ENCODE data around the gene HTT-AS. TPM values are rescaled to one million over a fixed set of nuclear protein-coding genes. Genes with fewer than 3 reads are reported as not detected.
"Not testable (repeated sequence)": the region's sequence is repeated elsewhere in the genome, so short reads cannot be mapped to it uniquely, and the experiment has no call there.

The HTT-AS gene
- polyA plus RNA-seq, 2 donors: not detected

DNA sequence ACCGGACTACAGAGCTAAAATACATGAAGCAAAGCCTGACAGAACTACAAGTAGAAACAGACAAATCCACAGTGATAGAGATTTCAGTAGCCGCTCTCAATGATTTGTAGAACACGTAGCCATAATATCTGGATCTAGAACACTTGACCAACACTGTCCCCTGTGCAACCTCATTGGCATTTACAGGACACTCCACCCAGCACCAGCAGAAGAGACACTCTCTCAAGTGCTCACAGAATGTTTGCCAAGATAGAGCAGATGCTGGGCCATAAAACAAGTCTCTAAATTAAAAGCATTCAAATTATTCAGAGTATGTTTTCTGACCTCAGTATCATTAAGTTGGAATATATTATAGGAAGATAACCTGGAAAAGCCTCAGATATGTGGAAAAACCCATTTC, 21.9 kb upstream of the HTT-AS start:
- Histone ChIP-seq H3K27ac (ENCODE audit: low read depth in 2 of 2, low read length in 1 of 2) (no peak overlapping the region), H3K36me3 (ENCODE audit: control insufficient read depth in 2 of 2, insufficient read depth in 2 of 2, low read length in 1 of 2) (peaks cover 4 to 13% of the 10 kb centered on the region in 2 donors), H3K4me3 (ENCODE audit: low read depth in 1 of 2, low read length in 2 of 2) (no peak overlapping the region), H3K9me3 (ENCODE audit: control insufficient read depth in 2 of 2, insufficient read depth in 1 of 2, low read depth in 1 of 2, low read length in 1 of 2) (no peaks in the 10 kb centered on the region), H3K4me1 (ENCODE audit: control insufficient read depth in 2 of 2, insufficient read depth in 2 of 2, low read length in 1 of 2) (no peaks in the 10 kb centered on the region), H3K27me3 (ENCODE audit: control insufficient read depth in 1 of 2, insufficient read depth in 2 of 2, low read length in 2 of 2) (no peaks in the 10 kb centered on the region)
- 95 to 97% methylated on average over 3 of the region's 3 CpGs for WGBS, 2 donors

- H3K27me3 ChIP-seq (ENCODE audit: control insufficient read depth in 1 of 2, insufficient read depth in 2 of 2, low read length in 2 of 2); H3K9me3 ChIP-seq (ENCODE audit: control insufficient read depth in 2 of 2, insufficient read depth in 1 of 2, low read depth in 1 of 2, low read length in 1 of 2); H3K4me3 ChIP-seq (ENCODE audit: low read depth in 1 of 2, low read length in 2 of 2); H3K27ac ChIP-seq (ENCODE audit: low read depth in 2 of 2, low read length in 1 of 2); H3K4me1 ChIP-seq (ENCODE audit: control insufficient read depth in 2 of 2, insufficient read depth in 2 of 2, low read length in 1 of 2): not testable (repeated sequence)
- 97 to 99% methylated on average over 21 to 28 of the region's 28 CpGs for WGBS, 2 donors
- H3K36me3 ChIP-seq (ENCODE audit: control insufficient read depth in 2 of 2, insufficient read depth in 2 of 2, low read length in 1 of 2): peaks cover 3 to 11% of the 10 kb centered on the region in 2 donors
Measured at GRCh38 chr4:3094701-3095100, 20.4 kb upstream of the HTT-AS start.

DNA sequence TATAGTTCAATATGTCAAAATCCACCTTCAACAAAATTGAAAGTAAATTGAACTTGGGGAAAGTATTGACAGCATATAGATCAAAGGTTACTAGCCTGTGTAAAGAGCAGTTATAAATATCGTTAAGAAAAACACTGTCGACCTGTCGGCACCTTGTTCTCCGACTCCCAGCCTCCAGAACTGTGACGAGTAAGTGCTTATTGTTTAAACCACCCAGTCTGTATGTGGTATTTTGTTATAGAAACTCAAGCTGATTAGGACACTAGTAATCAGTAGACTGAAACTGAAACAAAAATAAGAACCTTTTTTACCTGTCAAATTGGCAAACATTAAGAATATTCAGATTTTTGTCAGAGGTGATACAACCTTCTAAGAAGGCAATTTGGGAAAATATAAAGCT, 17.1 kb upstream of the HTT-AS start:
- 55 to 66% methylated on average over 5 of the region's 5 CpGs for WGBS, 2 donors
- H3K27ac ChIP-seq (ENCODE audit: low read depth in 2 of 2, low read length in 1 of 2): no peak overlapping the region

DNA sequence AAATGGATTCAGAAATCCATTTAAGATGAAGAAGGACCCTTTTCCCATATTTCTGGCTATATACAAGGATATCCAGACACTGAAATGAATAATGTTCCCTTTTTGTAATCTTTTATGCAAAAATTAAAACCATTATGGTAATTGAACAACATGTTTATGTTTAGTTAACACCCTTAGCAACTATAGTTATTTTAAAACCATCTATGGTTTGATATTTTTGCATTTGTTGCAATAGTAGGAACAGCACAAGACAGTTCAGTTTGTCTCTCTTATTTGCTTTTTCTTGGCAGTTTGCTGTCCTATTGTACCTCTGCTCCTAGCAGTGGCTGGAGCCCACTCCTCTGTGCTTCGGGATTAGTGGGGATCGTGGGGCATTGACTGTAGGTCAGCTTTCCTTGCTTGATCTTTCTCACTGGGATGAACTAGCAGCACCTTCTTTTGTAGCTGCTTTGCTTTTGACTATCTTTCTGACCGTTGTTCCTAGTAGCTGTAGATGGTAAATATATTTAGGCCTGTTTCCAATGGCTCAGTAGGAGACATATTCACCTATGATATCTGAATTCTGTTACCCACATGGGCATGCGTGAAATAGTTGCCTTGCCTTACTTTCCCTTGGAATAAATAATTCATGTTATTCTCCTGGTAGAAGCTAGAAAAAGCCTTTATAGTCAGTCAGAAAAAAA, 12.9 kb upstream of the HTT-AS start:
- Histone ChIP-seq H3K9me3 (ENCODE audit: control insufficient read depth in 2 of 2, insufficient read depth in 1 of 2, low read depth in 1 of 2, low read length in 1 of 2) (no peaks in the 10 kb centered on the region), H3K4me3 (ENCODE audit: low read depth in 1 of 2, low read length in 2 of 2) (no peak overlapping the region), H3K27ac (ENCODE audit: low read depth in 2 of 2, low read length in 1 of 2) (peak overlapping the region in 1 of 2 donors; percentile 49), H3K27me3 (ENCODE audit: control insufficient read depth in 1 of 2, insufficient read depth in 2 of 2, low read length in 2 of 2) (no peaks in the 10 kb centered on the region), H3K4me1 (ENCODE audit: control insufficient read depth in 2 of 2, insufficient read depth in 2 of 2, low read length in 1 of 2) (peaks cover 0 to 2% of the 10 kb centered on the region in 2 donors), H3K36me3 (ENCODE audit: control insufficient read depth in 2 of 2, insufficient read depth in 2 of 2, low read length in 1 of 2) (peaks cover 0 to 2% of the 10 kb centered on the region in 2 donors)
- WGBS, 2 donors: 80 to 82% methylated on average over 4 of the region's 4 CpGs

More for the DNA sequence above, 17.1 kb upstream of the HTT-AS start:
- peaks cover 3 to 7% of the 10 kb centered on the region in 2 donors for H3K36me3 ChIP-seq (ENCODE audit: control insufficient read depth in 2 of 2, insufficient read depth in 2 of 2, low read length in 1 of 2)
- no peak overlapping the region for H3K4me3 ChIP-seq (ENCODE audit: low read depth in 1 of 2, low read length in 2 of 2)
- no peaks in the 10 kb centered on the region for H3K9me3 ChIP-seq (ENCODE audit: control insufficient read depth in 2 of 2, insufficient read depth in 1 of 2, low read depth in 1 of 2, low read length in 1 of 2)
- no peaks in the 10 kb centered on the region for H3K27me3 ChIP-seq (ENCODE audit: control insufficient read depth in 1 of 2, insufficient read depth in 2 of 2, low read length in 2 of 2)
- no peaks in the 10 kb centered on the region for H3K4me1 ChIP-seq (ENCODE audit: control insufficient read depth in 2 of 2, insufficient read depth in 2 of 2, low read length in 1 of 2)

DNA sequence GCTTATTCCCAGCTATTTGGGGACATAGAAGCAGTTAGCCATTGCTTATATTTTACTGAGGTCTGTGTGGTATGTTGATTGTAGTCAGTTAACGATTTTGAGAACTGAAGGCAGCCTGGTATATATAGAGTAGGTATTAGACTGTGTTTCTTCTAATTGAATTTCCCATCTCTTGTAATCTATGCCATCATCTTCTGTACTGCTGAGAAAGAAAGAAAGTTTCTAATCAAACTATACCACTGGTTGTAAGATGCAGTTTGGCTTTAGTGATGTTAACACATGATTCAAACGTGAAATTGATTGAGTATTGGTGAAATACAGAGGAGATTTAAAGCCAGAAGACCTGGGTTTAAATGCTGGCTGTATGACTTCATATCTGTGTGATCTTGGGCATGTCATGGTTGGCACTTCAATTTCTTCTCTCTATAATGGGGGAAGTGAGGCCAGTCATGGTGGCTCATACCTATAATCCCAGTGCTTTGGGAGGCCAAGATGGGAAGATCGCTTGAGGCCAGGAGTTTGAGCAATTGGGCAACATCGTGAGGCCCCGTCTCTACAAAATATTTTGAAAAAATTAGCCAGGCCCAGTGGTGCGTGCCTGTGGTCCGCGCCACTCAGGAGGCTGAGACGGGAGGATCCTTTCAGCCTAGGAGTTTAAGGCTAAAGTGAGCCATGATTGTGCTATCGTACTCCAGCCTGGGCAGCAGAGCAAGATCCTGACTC, 11.8 kb upstream of the HTT-AS start:
- Histone ChIP-seq H3K27ac (ENCODE audit: low read depth in 2 of 2, low read length in 1 of 2) (peak overlapping the region in 1 of 2 donors; percentile 58), H3K4me3 (ENCODE audit: low read depth in 1 of 2, low read length in 2 of 2) (no peak overlapping the region), H3K4me1 (ENCODE audit: control insufficient read depth in 2 of 2, insufficient read depth in 2 of 2, low read length in 1 of 2) (peaks cover 0 to 2% of the 10 kb centered on the region in 2 donors), H3K27me3 (ENCODE audit: control insufficient read depth in 1 of 2, insufficient read depth in 2 of 2, low read length in 2 of 2) (no peaks in the 10 kb centered on the region), H3K36me3 (ENCODE audit: control insufficient read depth in 2 of 2, insufficient read depth in 2 of 2, low read length in 1 of 2) (peaks cover 0 to 2% of the 10 kb centered on the region in 2 donors), H3K9me3 (ENCODE audit: control insufficient read depth in 2 of 2, insufficient read depth in 1 of 2, low read depth in 1 of 2, low read length in 1 of 2) (no peaks in the 10 kb centered on the region)
- 92 to 93% methylated on average over 10 of the region's 10 CpGs for WGBS, 2 donors

DNA sequence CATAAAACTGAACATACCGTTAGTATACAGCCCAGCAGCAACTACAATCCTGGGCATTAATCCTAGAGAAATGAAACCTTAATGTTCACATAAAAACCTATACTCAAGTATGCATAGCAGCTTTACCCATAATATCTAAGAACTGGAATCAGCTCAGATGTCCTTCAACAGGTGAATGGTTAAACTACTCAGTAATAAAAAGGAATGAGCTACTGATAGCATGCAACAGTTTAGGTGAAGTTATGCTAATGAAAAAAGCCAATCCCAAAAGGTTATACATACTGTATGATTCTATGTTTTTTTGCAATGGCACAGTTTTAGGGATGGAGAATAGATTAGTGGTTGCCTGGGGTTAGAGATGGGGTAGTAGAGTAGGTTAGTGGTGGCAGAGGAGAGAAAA, 9.4 kb upstream of the HTT-AS start:
- WGBS, 2 donors: 13 to 81% methylated on average over 1 of the region's 1 CpG
- H3K4me3 ChIP-seq (ENCODE audit: low read depth in 1 of 2, low read length in 2 of 2): no peak overlapping the region

DNA sequence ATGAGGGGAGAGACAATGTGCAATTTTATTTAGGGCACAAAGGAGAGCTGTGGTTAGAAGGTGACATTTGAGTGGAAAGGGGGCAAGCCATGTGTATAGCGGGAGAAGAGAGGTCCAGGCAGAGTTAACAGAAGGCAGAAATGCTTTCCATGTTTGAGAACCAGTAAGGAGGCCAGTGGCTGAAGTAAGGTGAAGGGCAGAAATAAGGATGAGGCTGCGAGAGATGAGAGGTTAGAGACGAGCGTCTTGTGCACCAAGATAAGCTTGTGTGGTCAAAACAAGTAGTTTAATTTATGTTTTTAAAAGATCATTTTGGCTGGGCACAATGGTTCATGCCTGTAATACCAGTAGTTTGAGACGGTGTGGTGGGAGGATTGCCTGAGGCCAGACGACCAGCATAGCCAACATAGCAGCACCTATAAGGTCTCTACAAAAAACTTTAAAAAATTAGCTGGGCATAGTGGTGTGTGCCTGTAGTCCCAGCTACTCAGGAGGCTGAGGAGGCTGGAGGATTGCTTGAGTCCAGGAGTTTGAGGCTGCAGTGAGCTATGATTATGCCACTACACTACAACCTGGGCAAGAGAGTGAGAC, 8.7 kb upstream of the HTT-AS start:
- no peaks in the 10 kb centered on the region for H3K36me3 ChIP-seq (ENCODE audit: control insufficient read depth in 2 of 2, insufficient read depth in 2 of 2, low read length in 1 of 2)
- WGBS, 2 donors: 80 to 83% methylated on average over 6 of the region's 6 CpGs
- H3K4me1 ChIP-seq (ENCODE audit: control insufficient read depth in 2 of 2, insufficient read depth in 2 of 2, low read length in 1 of 2): peaks cover 0 to 2% of the 10 kb centered on the region in 2 donors
- no peak overlapping the region for H3K4me3 ChIP-seq (ENCODE audit: low read depth in 1 of 2, low read length in 2 of 2)
- no peaks in the 10 kb centered on the region for H3K27me3 ChIP-seq (ENCODE audit: control insufficient read depth in 1 of 2, insufficient read depth in 2 of 2, low read length in 2 of 2)
- no peak overlapping the region for H3K27ac ChIP-seq (ENCODE audit: low read depth in 2 of 2, low read length in 1 of 2)
- no peaks in the 10 kb centered on the region for H3K9me3 ChIP-seq (ENCODE audit: control insufficient read depth in 2 of 2, insufficient read depth in 1 of 2, low read depth in 1 of 2, low read length in 1 of 2)

More for the DNA sequence above, 9.4 kb upstream of the HTT-AS start:
- no peak overlapping the region for H3K27ac ChIP-seq (ENCODE audit: low read depth in 2 of 2, low read length in 1 of 2)
- no peaks in the 10 kb centered on the region for H3K9me3 ChIP-seq (ENCODE audit: control insufficient read depth in 2 of 2, insufficient read depth in 1 of 2, low read depth in 1 of 2, low read length in 1 of 2)
- H3K36me3 ChIP-seq (ENCODE audit: control insufficient read depth in 2 of 2, insufficient read depth in 2 of 2, low read length in 1 of 2): no peaks in the 10 kb centered on the region
- no peaks in the 10 kb centered on the region for H3K27me3 ChIP-seq (ENCODE audit: control insufficient read depth in 1 of 2, insufficient read depth in 2 of 2, low read length in 2 of 2)
- peaks cover 0 to 2% of the 10 kb centered on the region in 2 donors for H3K4me1 ChIP-seq (ENCODE audit: control insufficient read depth in 2 of 2, insufficient read depth in 2 of 2, low read length in 1 of 2)

- H3K9me3 ChIP-seq (ENCODE audit: control insufficient read depth in 2 of 2, insufficient read depth in 1 of 2, low read depth in 1 of 2, low read length in 1 of 2): no peaks in the 10 kb centered on the region
- no peaks in the 10 kb centered on the region for H3K27me3 ChIP-seq (ENCODE audit: control insufficient read depth in 1 of 2, insufficient read depth in 2 of 2, low read length in 2 of 2)
- peaks cover 0 to 2% of the 10 kb centered on the region in 2 donors for H3K4me1 ChIP-seq (ENCODE audit: control insufficient read depth in 2 of 2, insufficient read depth in 2 of 2, low read length in 1 of 2)
- H3K36me3 ChIP-seq (ENCODE audit: control insufficient read depth in 2 of 2, insufficient read depth in 2 of 2, low read length in 1 of 2): no peaks in the 10 kb centered on the region
- no peak overlapping the region for H3K4me3 ChIP-seq (ENCODE audit: low read depth in 1 of 2, low read length in 2 of 2)
- WGBS, 2 donors: 76 to 89% methylated on average over 6 of the region's 6 CpGs
- no peak overlapping the region for H3K27ac ChIP-seq (ENCODE audit: low read depth in 2 of 2, low read length in 1 of 2)
Measured at GRCh38 chr4:3079694-3080123, 5.4 kb upstream of the HTT-AS start.

- no peaks in the 10 kb centered on the region for H3K27me3 ChIP-seq (ENCODE audit: control insufficient read depth in 1 of 2, insufficient read depth in 2 of 2, low read length in 2 of 2)
- peaks cover 2 to 5% of the 10 kb centered on the region in 2 donors for H3K4me1 ChIP-seq (ENCODE audit: control insufficient read depth in 2 of 2, insufficient read depth in 2 of 2, low read length in 1 of 2)
- no peak overlapping the region for H3K27ac ChIP-seq (ENCODE audit: low read depth in 2 of 2, low read length in 1 of 2)
- H3K36me3 ChIP-seq (ENCODE audit: control insufficient read depth in 2 of 2, insufficient read depth in 2 of 2, low read length in 1 of 2): no peaks in the 10 kb centered on the region
- no peak overlapping the region for H3K4me3 ChIP-seq (ENCODE audit: low read depth in 1 of 2, low read length in 2 of 2)
- no peaks in the 10 kb centered on the region for H3K9me3 ChIP-seq (ENCODE audit: control insufficient read depth in 2 of 2, insufficient read depth in 1 of 2, low read depth in 1 of 2, low read length in 1 of 2)
- 69 to 75% methylated on average over 2 of the region's 2 CpGs for WGBS, 2 donors
Measured at GRCh38 chr4:3077796-3078195, 3.5 kb upstream of the HTT-AS start.
